IMR-90 (cell line): ENCODE measurements around the gene TRIML1. TPM values are rescaled to one million over a fixed set of nuclear protein-coding genes. Genes with fewer than 3 reads are reported as not detected.

Experiments used
- ATAC-seq: fragments of 200-7000 bp; cut with Tn5 transposase; 2 replicates; pipeline ENCODE4 v1.9.1; 2020; ENCODE audit warnings: low read depth, mild to moderate bottlenecking, moderate library complexity
- BruUV-seq: library from RNA; stranded (reverse); fragments of 400-500 nt; replicated peaks from 2 replicates; lab custom pipeline; 2021; lab: Mats Ljungman, UMichigan
- CTCF ChIA-PET: fragments of 300-600 bp; formaldehyde crosslinking; extraction: SDS; loops from one replicate; lab custom pipeline; 2021; ENCODE audit warnings: antibody characterized with exemption; lab: Yijun Ruan, JAX
- POLR2A ChIA-PET: fragments of 300-600 bp; sonication (Branson Sonifier 250); formaldehyde crosslinking; loops from one replicate; lab custom pipeline; 2022; ENCODE audit warnings: antibody characterized with exemption; ENCODE audit not compliant: unreplicated experiment; lab: Charles Lee
- DNase-seq: peaks from one replicate; pipeline ENCODE4 v3.0.0; 2013
- H2AFZ ChIP-seq: replicated peaks from 2 replicates; pipeline ENCODE3; 2013; ENCODE audit warnings: low read length, mild to moderate bottlenecking; ENCODE audit not compliant: poor library complexity
- H2AK5ac ChIP-seq: 2 replicates; pipeline ENCODE4 v1.6.1; 2013; ENCODE audit warnings: low read depth, low read length, inconsistent platforms
- H2AK9ac ChIP-seq: replicated peaks from 2 replicates; pipeline ENCODE3; 2013; ENCODE audit warnings: mild to moderate bottlenecking, low read depth, low read length, moderate library complexity; ENCODE audit not compliant: poor library complexity
- H2BK120ac ChIP-seq: 2 replicates; pipeline ENCODE4 v1.6.1; 2013; ENCODE audit warnings: low read depth, low read length, inconsistent platforms
- H2BK15ac ChIP-seq: 3 replicates; pipeline ENCODE4 v1.6.1; 2013; ENCODE audit warnings: low read depth, low read length, inconsistent platforms
- H2BK20ac ChIP-seq: 2 replicates; pipeline ENCODE4 v1.6.1; 2013; ENCODE audit warnings: low read depth, mild to moderate bottlenecking, inconsistent platforms, low read length, moderate library complexity
- H2BK5ac ChIP-seq: 2 replicates; pipeline ENCODE4 v1.6.1; 2013; ENCODE audit warnings: mild to moderate bottlenecking, low read depth, low read length, inconsistent platforms; ENCODE audit not compliant: poor library complexity, severe bottlenecking
- H3K14ac ChIP-seq: replicated peaks from 2 replicates; pipeline ENCODE4 v1.6.1; 2013; ENCODE audit warnings: low read depth, low read length, inconsistent platforms
- H3K18ac ChIP-seq: 2 replicates; pipeline ENCODE4 v1.6.1; 2013; ENCODE audit warnings: low read depth, low read length, control low read depth
- H3K23ac ChIP-seq: 2 replicates; pipeline ENCODE4 v1.6.1; 2013; ENCODE audit warnings: low read depth, low read length, inconsistent platforms
- H3K27ac ChIP-seq: 2 replicates; pipeline ENCODE4 v1.5.1; 2013; ENCODE audit warnings: mild to moderate bottlenecking, control low read depth, low read length; ENCODE audit not compliant: insufficient read depth
- H3K27me3 ChIP-seq: 2 replicates; pipeline ENCODE4 v1.6.1; 2013; ENCODE audit warnings: low read length; ENCODE audit not compliant: control insufficient read depth, insufficient read depth
- H3K36me3 ChIP-seq: 2 replicates; pipeline ENCODE4 v1.6.1; 2013; ENCODE audit warnings: low read length, mixed read lengths; ENCODE audit not compliant: control insufficient read depth, insufficient read depth
- H3K4ac ChIP-seq: 2 replicates; pipeline ENCODE4 v1.6.1; 2013; ENCODE audit warnings: low read depth, low read length, inconsistent platforms
- H3K4me1 ChIP-seq: 2 replicates; pipeline ENCODE4 v1.6.1; 2013; ENCODE audit warnings: low read length, mixed read lengths; ENCODE audit not compliant: control insufficient read depth, insufficient read depth
- H3K4me2 ChIP-seq: 2 replicates; pipeline ENCODE4 v1.6.1; 2013; ENCODE audit warnings: low read depth, mild to moderate bottlenecking, control low read depth, low read length, moderate library complexity
- H3K4me3 ChIP-seq: 2 replicates; pipeline ENCODE4 v1.5.1; 2013; ENCODE audit warnings: low read depth, mild to moderate bottlenecking, control low read depth, low read length, moderate library complexity; ENCODE audit not compliant: insufficient read depth
- H3K56ac ChIP-seq: 2 replicates; pipeline ENCODE4 v1.6.1; 2013; ENCODE audit warnings: low read length, inconsistent platforms; ENCODE audit not compliant: insufficient read depth; ENCODE audit errors: extremely low read depth
- H3K79me1 ChIP-seq, 2 experiments: 2 replicates each; pipeline ENCODE4 v1.6.1; 2013; ENCODE audit warnings: low read length in 2 of 2, inconsistent platforms in 1 of 2, low read depth in 1 of 2
- H3K9ac ChIP-seq: 2 replicates; pipeline ENCODE4 v1.6.1; 2013; ENCODE audit warnings: low read depth, low read length, control low read depth
- H3K9me1 ChIP-seq: 2 replicates; pipeline ENCODE4 v1.6.1; 2013; ENCODE audit warnings: low read length, inconsistent platforms; ENCODE audit not compliant: insufficient read depth
- H3K9me3 ChIP-seq: 2 replicates; pipeline ENCODE4 v1.6.1; 2013; ENCODE audit warnings: low read length; ENCODE audit not compliant: control insufficient read depth, insufficient read depth
- H4K20me1 ChIP-seq: 2 replicates; pipeline ENCODE4 v1.6.1; 2013; ENCODE audit warnings: low read length, inconsistent platforms; ENCODE audit not compliant: insufficient read depth
- H4K5ac ChIP-seq: 2 replicates; pipeline ENCODE4 v1.6.1; 2013; ENCODE audit warnings: mild to moderate bottlenecking, low read depth, low read length, control low read depth
- H4K8ac ChIP-seq, 2 experiments: 2 replicates each; pipeline ENCODE4 v1.6.1; 2013; ENCODE audit warnings: low read depth in 2 of 2, low read length in 2 of 2, control low read depth in 1 of 2, inconsistent platforms in 1 of 2
- H4K91ac ChIP-seq: 2 replicates; pipeline ENCODE4 v1.6.1; 2013; ENCODE audit warnings: low read depth, low read length, inconsistent platforms; ENCODE audit not compliant: insufficient read depth
- BHLHE40 ChIP-seq: fragments of 150-350 bp; IDR thresholded peaks from 2 replicates; pipeline ENCODE4 v1.6.1; 2016; ENCODE audit warnings: mild to moderate bottlenecking, low read depth, low read length
- CEBPB ChIP-seq: IDR thresholded peaks from 2 replicates; pipeline ENCODE4 v1.6.1; 2012; ENCODE audit warnings: low read depth, low read length, improper control_type of control experiment
- CHD1 ChIP-seq: IDR thresholded peaks from 2 replicates; pipeline ENCODE4 v1.6.1; 2012; ENCODE audit warnings: low read depth, low read length, improper control_type of control experiment
- FOS ChIP-seq: fragments of 150-350 bp; IDR thresholded peaks from 2 replicates; pipeline ENCODE4 v1.6.1; 2016; ENCODE audit warnings: low read depth, low read length
- NFE2L2 ChIP-seq: fragments of 150-350 bp; IDR thresholded peaks from 2 replicates; pipeline ENCODE4 v1.6.1; 2016; ENCODE audit warnings: low read depth, mild to moderate bottlenecking, low read length
- SMC3 ChIP-seq: fragments of 150-350 bp; IDR thresholded peaks from 2 replicates; pipeline ENCODE4 v1.6.1; 2016; ENCODE audit warnings: low read depth, mild to moderate bottlenecking, antibody characterized with exemption, low read length, moderate library complexity
- WGBS, 2 experiments: methylation state at CpG; one replicate each; pipeline versions ENCODE4 v1.1.5 to v1.1.7; 2013; ENCODE audit warnings: missing lambda C conversion rate in 2 of 2; ENCODE audit not compliant: insufficient read length in 1 of 2; ENCODE audit errors: extremely low coverage in 2 of 2; 5-methylcytosine and 5-hydroxymethylcytosine counted together
- dilution Hi-C: fragments of 300-500 bp; cut with HindIII; formaldehyde crosslinking; loops from one replicate; pipeline ENCODE4 v1.14.3; 2018; ENCODE audit warnings: low sequenced_read_pairs; ENCODE audit not compliant: unreplicated experiment
- in situ Hi-C: fragments of 300-500 bp; cut with MboI; formaldehyde crosslinking; loops from 3 replicates; pipeline ENCODE4 v1.14.3; 2019; ENCODE audit warnings: low sequenced_read_pairs, inconsistent platforms, mixed read lengths
- intact Hi-C: fragments of 100-400 bp; cut with micrococcal nuclease; formaldehyde crosslinking; loops from 2 replicates; pipeline ENCODE4 v1.10.0; 2022
- polyA plus RNA-seq, 3 experiments: library from polyadenylated mRNA; depleted of rRNA; stranded (reverse); fragments of >200 nt; gene quantifications; 2 replicates each; pipeline ENCODE4 v1.2.3, GENCODE V29; 2012; ENCODE audit warnings: low replicate concordance in 1 of 3
- total RNA-seq: library from RNA; depleted of rRNA; stranded (reverse); fragments of >200 nt; gene quantifications from 2 replicates; pipeline ENCODE4 v1.2.3, GENCODE V29; 2012
- TF ChIP-seq, protein P1 (sequence below): conservative IDR thresholded peaks from 2 replicates; pipeline ENCODE4 v1.5.1; 2012; ENCODE audit warnings: mild to moderate bottlenecking, low read depth, low read length, improper control_type of control experiment

The TRIML1 gene
- total and polyA plus RNA-seq, 2 of the 4 experiments (the other 2 are of a cell fraction), result not detected

DNA sequence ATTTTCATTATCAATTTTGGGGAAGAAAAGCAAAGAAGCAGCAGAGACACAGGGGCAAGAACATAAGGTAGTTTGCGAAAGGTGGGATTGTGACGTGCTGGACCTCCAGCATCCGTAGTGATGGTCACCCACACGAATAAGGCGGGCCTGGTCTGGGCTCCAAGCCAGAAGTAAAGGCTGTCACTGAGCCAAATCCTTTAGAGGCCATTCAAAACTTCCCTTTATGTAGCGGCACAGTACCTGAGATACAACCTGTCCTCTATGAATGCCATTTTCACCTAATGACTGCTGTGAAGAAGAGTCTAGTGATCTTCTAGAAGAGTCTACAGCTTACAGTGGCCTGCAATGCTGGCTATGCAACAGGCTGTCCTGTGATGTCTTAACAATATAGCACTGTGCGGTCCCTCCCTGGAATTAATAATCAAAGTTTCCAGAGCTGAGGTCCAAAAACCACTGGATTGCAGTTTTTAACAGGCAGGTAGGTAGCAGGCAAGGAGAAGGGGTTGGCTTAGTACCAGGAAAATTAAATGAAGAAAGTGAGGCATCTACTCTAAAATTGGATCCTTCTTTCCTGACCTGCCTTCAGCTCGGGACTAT is 56.2 kb downstream of the TRIML1 start:
- Histone ChIP-seq H2AFZ (no peak overlapping the region), H3K27me3 (no peaks in the 10 kb centered on the region; the same call in 1 of the 2 replicates), H3K27ac (no peak overlapping the region), H3K23ac (no peak overlapping the region), H2AK5ac (no peak overlapping the region), H4K8ac (no peak overlapping the region), H4K5ac (no peak overlapping the region), H3K56ac (no peak overlapping the region), H3K9me3 (no peaks in the 10 kb centered on the region), H3K36me3 (no peaks in the 10 kb centered on the region), H4K20me1 (no peaks in the 10 kb centered on the region), H3K9ac (no peak overlapping the region), H2BK5ac (no peak overlapping the region), H2BK120ac (no peak overlapping the region), H3K4ac (no peak overlapping the region), H2AK9ac (no peak overlapping the region), H3K4me3 (no peak overlapping the region), H3K14ac (no peak overlapping the region), H3K4me1 (peaks cover 3% of the 10 kb centered on the region), H3K18ac (no peak overlapping the region), H2BK20ac (no peak overlapping the region), H3K4me2 (no peak overlapping the region), H3K79me1 (no peaks in the 10 kb centered on the region), H2BK15ac (no peak overlapping the region), H3K9me1 (no peaks in the 10 kb centered on the region), H4K91ac (no peak overlapping the region)
- DNase-seq, result no peak
- ChIA-PET CTCF (no interaction called here), POLR2A (no interaction called here)
- no CpG with 5 or more reads among the region's 8 CpGs for WGBS, 2 experiments
- dilution Hi-C loops (no loop called here), intact Hi-C loops (no loop called here), in situ Hi-C loops (no loop called here)
- BruUV-seq, result no TSS peak
- TF ChIP-seq CEBPB (no peak), FOS (no peak), BHLHE40 (no peak), SMC3 (no peak), CHD1 (no peak), NFE2L2 (no peak)
- TF ChIP-seq, protein P1, sequence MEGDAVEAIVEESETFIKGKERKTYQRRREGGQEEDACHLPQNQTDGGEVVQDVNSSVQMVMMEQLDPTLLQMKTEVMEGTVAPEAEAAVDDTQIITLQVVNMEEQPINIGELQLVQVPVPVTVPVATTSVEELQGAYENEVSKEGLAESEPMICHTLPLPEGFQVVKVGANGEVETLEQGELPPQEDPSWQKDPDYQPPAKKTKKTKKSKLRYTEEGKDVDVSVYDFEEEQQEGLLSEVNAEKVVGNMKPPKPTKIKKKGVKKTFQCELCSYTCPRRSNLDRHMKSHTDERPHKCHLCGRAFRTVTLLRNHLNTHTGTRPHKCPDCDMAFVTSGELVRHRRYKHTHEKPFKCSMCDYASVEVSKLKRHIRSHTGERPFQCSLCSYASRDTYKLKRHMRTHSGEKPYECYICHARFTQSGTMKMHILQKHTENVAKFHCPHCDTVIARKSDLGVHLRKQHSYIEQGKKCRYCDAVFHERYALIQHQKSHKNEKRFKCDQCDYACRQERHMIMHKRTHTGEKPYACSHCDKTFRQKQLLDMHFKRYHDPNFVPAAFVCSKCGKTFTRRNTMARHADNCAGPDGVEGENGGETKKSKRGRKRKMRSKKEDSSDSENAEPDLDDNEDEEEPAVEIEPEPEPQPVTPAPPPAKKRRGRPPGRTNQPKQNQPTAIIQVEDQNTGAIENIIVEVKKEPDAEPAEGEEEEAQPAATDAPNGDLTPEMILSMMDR, result no peak
- no peak for ATAC-seq
